Measurements from ENCODE around the gene MACROD2.

- TF ChIP-seq CTCF (IDR thresholded peaks at IDR 0.05) (no peak), POLR2A (IDR thresholded peaks at IDR 0.05) (no peak)
These were observed 237.3 kb downstream of the MACROD2 start for GRCh38 chr20:14232650-14233049.
